HL-60 (cell line): ENCODE data around the gene FAF1.

Experiments
- DNase-seq, 2 experiments: peaks; one replicate each; pipeline ENCODE4 v3.0.0-alpha.2; 2010 to 2020; ENCODE audit warnings: low read depth in 1 of 2, low spot score in 1 of 2
- H3K27ac ChIP-seq: fragments of 250-450 bp; sonication (Bioruptor Pico); replicated peaks from 2 replicates; pipeline ENCODE4 v1.5.1; 2020; ENCODE audit warnings: mild to moderate bottlenecking, moderate library complexity
- H3K27me3 ChIP-seq: fragments of 250-450 bp; sonication (Bioruptor Pico); 2 replicates; pipeline ENCODE4 v1.5.1; 2021; ENCODE audit warnings: mild to moderate bottlenecking, moderate library complexity; ENCODE audit not compliant: insufficient read depth, poor library complexity, severe bottlenecking
- H3K4me3 ChIP-seq: replicated peaks from 2 replicates; pipeline ENCODE4 v1.5.1; 2011; ENCODE audit warnings: mild to moderate bottlenecking, control low read depth, low read length; ENCODE audit not compliant: insufficient read depth
- CTCF ChIP-seq: IDR thresholded peaks from one replicate; pipeline ENCODE4 v1.5.1; 2011; ENCODE audit warnings: low read length, control low read depth, inconsistent platforms; ENCODE audit not compliant: insufficient read depth
- GABPA ChIP-seq: IDR thresholded peaks from 2 replicates; pipeline ENCODE4 v1.6.1; 2012; ENCODE audit warnings: low read depth
- POLR2AphosphoS5 ChIP-seq: IDR thresholded peaks from 2 replicates; pipeline ENCODE4 v1.6.1; 2012; ENCODE audit warnings: low read depth
- REST ChIP-seq: IDR thresholded peaks from 2 replicates; pipeline ENCODE4 v1.6.1; 2012; ENCODE audit warnings: low read depth; ENCODE audit not compliant: insufficient replicate concordance
- SPI1 ChIP-seq: IDR thresholded peaks from 2 replicates; pipeline ENCODE4 v1.6.1; 2012; ENCODE audit warnings: low read depth, mild to moderate bottlenecking, borderline replicate concordance

Gene FAF1

GRCh38 chr1:50591598-50591997 is 368.5 kb downstream of the FAF1 start:
- no peak for TF ChIP-seq REST
- no peak for TF ChIP-seq POLR2AphosphoS5
- TF ChIP-seq CTCF = no peak
- TF ChIP-seq GABPA = no peak
- no peak for TF ChIP-seq SPI1
- no peak overlapping the region for H3K27ac ChIP-seq
- no peaks in the 10 kb centered on the region for H3K27me3 ChIP-seq
- no peak for DNase-seq
- H3K4me3 ChIP-seq = no peak overlapping the region

- no peak for DNase-seq
- Histone ChIP-seq H3K4me3 (no peak overlapping the region), H3K27ac (no peak overlapping the region), H3K27me3 (no peaks in the 10 kb centered on the region)
- TF ChIP-seq CTCF = no peak
- no peak for TF ChIP-seq REST
- TF ChIP-seq GABPA = no peak
Observed at GRCh38 chr1:50582346-50582745, 377.7 kb downstream of the FAF1 start.

- DNase-seq = no peak
- no peaks in the 10 kb centered on the region for H3K27me3 ChIP-seq
- H3K27ac ChIP-seq = no peak overlapping the region
- no peak for TF ChIP-seq REST
- TF ChIP-seq POLR2AphosphoS5 = no peak
- TF ChIP-seq CTCF = no peak
- no peak for TF ChIP-seq GABPA
- TF ChIP-seq SPI1 = no peak
- no peak overlapping the region for H3K4me3 ChIP-seq
Observed at GRCh38 chr1:50570066-50570468, 390.0 kb downstream of the FAF1 start.
